B cell (primary cell): Measurements from ENCODE around the gene SERINC5.

Experiments used
- CTCF ChIP-seq: fragments of 200-600 bp; IDR thresholded peaks from one replicate; pipeline ENCODE4 v1.8.0; 2022; ENCODE audit warnings: antibody characterized with exemption, mild to moderate bottlenecking
- EZH2 ChIP-seq: IDR thresholded peaks from 2 replicates; pipeline ENCODE4 v1.6.1; 2012; ENCODE audit warnings: borderline replicate concordance, low read depth, mild to moderate bottlenecking, moderate library complexity, low read length; ENCODE audit not compliant: insufficient read depth, poor library complexity, severe bottlenecking

- TF ChIP-seq CTCF (no peak), EZH2 (no peak)
Observed at GRCh38 chr5:80194468-80194867, 61.4 kb downstream of the SERINC5 start.
